Measurements from ENCODE around the gene OR52R1. TPM values are rescaled to one million over a fixed set of nuclear protein-coding genes. Genes with fewer than 3 reads are reported as not detected.

The OR52R1 gene
- total RNA-seq: not detected

DNA sequence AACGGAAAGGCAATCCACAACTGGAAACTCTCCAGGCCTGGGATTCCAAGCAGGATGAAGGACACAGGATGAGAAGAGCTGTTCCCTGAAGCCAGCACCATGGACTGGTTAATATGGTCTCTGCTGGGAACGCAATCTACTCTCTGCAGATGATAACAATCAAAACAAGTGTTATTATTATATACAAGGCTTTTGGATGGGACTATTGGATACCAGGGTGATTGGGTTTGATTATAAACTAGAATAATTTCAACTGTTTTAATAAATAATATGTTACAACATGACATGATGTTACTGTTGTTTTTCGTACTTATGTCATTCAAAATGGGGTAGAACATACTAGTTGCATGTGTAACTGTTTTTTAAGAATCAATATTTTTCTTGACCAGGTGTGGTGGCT is at the start of gene OR52R1:
Gene OR52R1, minus strand, starts transcription at position 101 of the 400 bp plus-strand sequence. Its CDS starts 0 bp downstream, at position 101.
- H3K4me1 ChIP-seq: no peaks in the 10 kb centered on the region
- intact Hi-C loops (cut with DNase I; ENCODE audit: low total_unique reads): no loop called here
- H3K27ac ChIP-seq: no peak within 1 kb of the TSS
- no peak for TF ChIP-seq POLR2A (IDR thresholded peaks at IDR 0.05)
- TF ChIP-seq, protein P1, sequence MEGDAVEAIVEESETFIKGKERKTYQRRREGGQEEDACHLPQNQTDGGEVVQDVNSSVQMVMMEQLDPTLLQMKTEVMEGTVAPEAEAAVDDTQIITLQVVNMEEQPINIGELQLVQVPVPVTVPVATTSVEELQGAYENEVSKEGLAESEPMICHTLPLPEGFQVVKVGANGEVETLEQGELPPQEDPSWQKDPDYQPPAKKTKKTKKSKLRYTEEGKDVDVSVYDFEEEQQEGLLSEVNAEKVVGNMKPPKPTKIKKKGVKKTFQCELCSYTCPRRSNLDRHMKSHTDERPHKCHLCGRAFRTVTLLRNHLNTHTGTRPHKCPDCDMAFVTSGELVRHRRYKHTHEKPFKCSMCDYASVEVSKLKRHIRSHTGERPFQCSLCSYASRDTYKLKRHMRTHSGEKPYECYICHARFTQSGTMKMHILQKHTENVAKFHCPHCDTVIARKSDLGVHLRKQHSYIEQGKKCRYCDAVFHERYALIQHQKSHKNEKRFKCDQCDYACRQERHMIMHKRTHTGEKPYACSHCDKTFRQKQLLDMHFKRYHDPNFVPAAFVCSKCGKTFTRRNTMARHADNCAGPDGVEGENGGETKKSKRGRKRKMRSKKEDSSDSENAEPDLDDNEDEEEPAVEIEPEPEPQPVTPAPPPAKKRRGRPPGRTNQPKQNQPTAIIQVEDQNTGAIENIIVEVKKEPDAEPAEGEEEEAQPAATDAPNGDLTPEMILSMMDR (IDR thresholded peaks at IDR 0.05): no peak
- no peak for DNase-seq
- H3K27me3 ChIP-seq: no peaks in the 10 kb centered on the region
- H3K4me3 ChIP-seq: no peak within 1 kb of the TSS
- H3K9me3 ChIP-seq: no peaks in the 10 kb centered on the region
- H3K36me3 ChIP-seq: no peaks in the 10 kb centered on the region

- Histone ChIP-seq H3K27me3 (no peaks in the 10 kb centered on the region), H3K27ac (no peak overlapping the region), H3K4me1 (no peaks in the 10 kb centered on the region), H3K4me3 (no peak overlapping the region), H3K36me3 (no peaks in the 10 kb centered on the region), H3K9me3 (no peaks in the 10 kb centered on the region)
- TF ChIP-seq, protein P1 (IDR thresholded peaks at IDR 0.05): no peak
- TF ChIP-seq POLR2A (IDR thresholded peaks at IDR 0.05): no peak
- intact Hi-C loops (cut with DNase I; ENCODE audit: low total_unique reads): no loop called here
- no peak for DNase-seq
Observed at GRCh38 chr11:4851033-4851432, 46.9 kb upstream of the OR52R1 start.

DNA sequence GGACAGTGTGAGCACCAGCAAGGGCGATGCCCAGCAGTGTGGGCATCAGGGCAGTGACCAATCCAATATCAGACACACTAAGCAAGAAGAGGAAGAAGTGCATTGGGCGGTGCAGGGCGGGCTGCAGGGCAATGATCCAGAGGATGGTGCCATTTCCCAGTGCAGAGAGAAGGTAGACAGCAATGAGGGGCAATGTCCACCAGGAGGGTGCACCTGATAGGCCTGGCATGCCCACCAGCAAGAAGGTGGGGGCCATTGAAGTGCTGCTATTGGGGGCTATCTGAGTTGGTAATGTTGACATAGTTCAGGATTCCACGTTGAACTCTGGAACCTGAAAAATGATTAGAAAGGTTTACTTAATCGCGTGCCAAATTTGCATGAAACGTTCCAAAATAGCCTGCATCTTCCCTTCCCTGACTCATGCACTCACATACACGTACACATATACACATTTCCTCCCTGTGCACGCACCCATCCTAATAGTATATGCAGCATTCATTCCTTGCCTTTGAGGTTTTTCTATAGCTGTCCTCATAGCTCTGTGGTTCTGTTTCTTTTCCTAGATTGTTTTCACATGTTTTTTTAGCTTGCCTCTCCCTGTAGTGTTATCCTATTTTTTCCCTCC is 44.8 kb upstream of the OR52R1 start, which contains the start of gene OR51S1:
Gene OR51S1, minus strand, starts transcription at position 301 of the 625 bp plus-strand sequence. Its CDS starts 0 bp downstream, at position 301.
- TF ChIP-seq, protein P1 (IDR thresholded peaks at IDR 0.05): no peak
- TF ChIP-seq POLR2A (IDR thresholded peaks at IDR 0.05): no peak
- no peaks in the 10 kb centered on the region for H3K9me3 ChIP-seq
- H3K36me3 ChIP-seq: no peaks in the 10 kb centered on the region
- intact Hi-C loops (cut with DNase I; ENCODE audit: low total_unique reads): no loop called here
- H3K4me1 ChIP-seq: no peaks in the 10 kb centered on the region
- no peak for DNase-seq
- no peaks in the 10 kb centered on the region for H3K27me3 ChIP-seq
- H3K27ac ChIP-seq: no peak within 1 kb of the TSS
- no peak within 1 kb of the TSS for H3K4me3 ChIP-seq

GRCh38 chr11:4839851-4840549 is 35.8 kb upstream of the OR52R1 start:
- intact Hi-C loops (cut with DNase I; ENCODE audit: low total_unique reads): no loop called here
- Histone ChIP-seq H3K36me3 (no peaks in the 10 kb centered on the region), H3K9me3 (no peaks in the 10 kb centered on the region), H3K27ac (no peak overlapping the region), H3K27me3 (no peaks in the 10 kb centered on the region), H3K4me1 (no peaks in the 10 kb centered on the region), H3K4me3 (no peak overlapping the region)
- DNase-seq: no peak
- TF ChIP-seq POLR2A (IDR thresholded peaks at IDR 0.05): no peak
- TF ChIP-seq, protein P1 (IDR thresholded peaks at IDR 0.05): no peak

DNA sequence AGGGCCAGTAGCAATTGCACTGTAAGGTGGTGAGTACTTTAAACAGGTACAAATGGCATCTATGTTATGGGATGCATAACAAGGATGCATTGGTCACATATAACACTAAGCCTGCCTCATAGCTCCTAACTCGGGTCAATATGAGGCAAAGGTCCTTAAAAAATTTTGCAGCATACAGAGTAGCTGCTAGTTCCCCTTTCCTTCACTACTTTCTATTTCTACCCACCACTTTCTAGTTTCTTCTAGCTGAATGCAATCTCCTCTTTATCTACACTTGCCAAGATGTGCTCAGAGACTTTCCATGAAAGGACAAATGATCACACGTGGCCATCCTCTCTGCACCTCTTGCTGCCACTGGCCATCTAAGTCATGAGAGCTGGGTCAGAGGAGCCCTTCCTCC is 26.7 kb upstream of the OR52R1 start:
- Histone ChIP-seq H3K4me3 (no peak overlapping the region), H3K9me3 (no peaks in the 10 kb centered on the region), H3K27ac (no peak overlapping the region), H3K27me3 (no peaks in the 10 kb centered on the region), H3K36me3 (no peaks in the 10 kb centered on the region), H3K4me1 (no peaks in the 10 kb centered on the region)
- no peak for DNase-seq
- TF ChIP-seq POLR2A (IDR thresholded peaks at IDR 0.05): no peak
- TF ChIP-seq, protein P1 (IDR thresholded peaks at IDR 0.05): no peak
- intact Hi-C loops (cut with DNase I; ENCODE audit: low total_unique reads): no loop called here

All from uterus (tissue), 4 donors.